PC-3 (cell line): ENCODE data around the gene NPTX1. TPM values are rescaled to one million over a fixed set of nuclear protein-coding genes. Genes with fewer than 3 reads are reported as not detected.

Experiments
- ATAC-seq: fragments of 200-7000 bp; cut with Tn5 transposase; 2 replicates; pipeline ENCODE4 v1.9.1; 2020; ENCODE audit warnings: mild to moderate bottlenecking, moderate library complexity
- BruUV-seq: library from RNA; stranded (reverse); fragments of 400-500 nt; replicated peaks from 2 replicates; lab custom pipeline; 2021; lab: Mats Ljungman, UMichigan
- CTCF ChIA-PET: fragments of 300-600 bp; sonication (Branson Sonifier 250); formaldehyde crosslinking; loops from one replicate; lab custom pipeline; 2022; ENCODE audit warnings: antibody characterized with exemption; lab: Charles Lee
- POLR2A ChIA-PET: fragments of 300-600 bp; sonication (Branson Sonifier 250); formaldehyde crosslinking; loops from one replicate; lab custom pipeline; 2022; ENCODE audit warnings: antibody characterized with exemption; ENCODE audit not compliant: unreplicated experiment; lab: Charles Lee
- DNase-seq: peaks from one replicate; pipeline ENCODE4 v3.0.0-alpha.2; 2015
- H2AFZ ChIP-seq: fragments of 300-600 bp; sonication (generic); 2 replicates; pipeline ENCODE4 v1.6.0; 2016; ENCODE audit warnings: antibody characterized with exemption, low read length
- H3F3A ChIP-seq: fragments of 300-600 bp; sonication (generic); one replicate; pipeline ENCODE4 v1.6.0; 2017; ENCODE audit warnings: antibody characterized with exemption, low read length, control low read depth, mild to moderate bottlenecking; ENCODE audit not compliant: unreplicated experiment
- H3K27ac ChIP-seq: fragments of 300-600 bp; sonication (generic); 2 replicates; pipeline ENCODE4 v1.5.1; 2016; ENCODE audit warnings: mild to moderate bottlenecking, low read length
- H3K27me3 ChIP-seq: fragments of 300-600 bp; sonication (generic); 2 replicates; pipeline ENCODE4 v1.6.1; 2016; ENCODE audit warnings: low read length, mixed read lengths
- H3K36me3 ChIP-seq: fragments of 300-600 bp; sonication (generic); 2 replicates; pipeline ENCODE4 v1.6.1; 2016; ENCODE audit warnings: low read depth, mixed run types, low read length, mixed read lengths
- H3K4me1 ChIP-seq: fragments of 300-600 bp; sonication (generic); 2 replicates; pipeline ENCODE4 v1.5.1; 2016; ENCODE audit warnings: low read length; ENCODE audit not compliant: insufficient read depth
- H3K4me2 ChIP-seq: fragments of 300-600 bp; sonication (generic); 2 replicates; pipeline ENCODE4 v1.6.0; 2016; ENCODE audit warnings: low read length
- H3K4me3 ChIP-seq: fragments of 300-600 bp; sonication (generic); 2 replicates; pipeline ENCODE4 v1.5.1; 2016; ENCODE audit warnings: mild to moderate bottlenecking, low read length, mixed read lengths
- H3K79me2 ChIP-seq: fragments of 300-600 bp; sonication (generic); 2 replicates; pipeline ENCODE4 v1.6.1; 2017; ENCODE audit warnings: low read length, mixed read lengths
- H3K9ac ChIP-seq: fragments of 300-600 bp; sonication (generic); 2 replicates; pipeline ENCODE4 v1.6.0; 2016; ENCODE audit warnings: mild to moderate bottlenecking, low read length
- H3K9me2 ChIP-seq: fragments of 300-600 bp; sonication (generic); replicated peaks from 2 replicates; pipeline ENCODE4 v1.6.1; 2016; ENCODE audit warnings: mixed run types, low read length, mixed read lengths
- H3K9me3 ChIP-seq: fragments of 300-600 bp; sonication (generic); 2 replicates; pipeline ENCODE4 v1.6.1; 2016; ENCODE audit warnings: low read length, mixed read lengths
- H4K20me1 ChIP-seq: fragments of 300-600 bp; sonication (generic); 2 replicates; pipeline ENCODE4 v1.6.1; 2016; ENCODE audit warnings: low read length, mixed read lengths
- EZH2 ChIP-seq: fragments of 300-600 bp; sonication (generic); IDR thresholded peaks from one replicate; pipeline ENCODE4 v1.6.1; 2017; ENCODE audit warnings: antibody characterized with exemption, mild to moderate bottlenecking, low read length; ENCODE audit not compliant: unreplicated experiment
- EZH2phosphoT487 ChIP-seq: fragments of 300-600 bp; sonication (generic); IDR thresholded peaks from 2 replicates; pipeline ENCODE4 v1.6.1; 2018; ENCODE audit warnings: mild to moderate bottlenecking, antibody characterized with exemption, low read length, borderline replicate concordance
- intact Hi-C: fragments of 100-400 bp; cut with micrococcal nuclease; formaldehyde crosslinking; loops from 2 replicates; pipeline ENCODE4 v1.9.0; 2023
- total RNA-seq: library from RNA; depleted of rRNA; stranded (reverse); fragments of >200 nt; gene quantifications from 2 replicates; pipeline ENCODE4 v1.2.3, GENCODE V29; 2014
- TF ChIP-seq, protein P1 (sequence below): fragments of 300-600 bp; sonication (generic); conservative IDR thresholded peaks from 2 replicates; pipeline ENCODE4 v1.5.1; 2017; ENCODE audit warnings: antibody characterized with exemption, low read depth, mild to moderate bottlenecking, low read length

NPTX1 gene
- total RNA-seq, 1 experiment from 2014 or later, result 0.55 TPM

DNA sequence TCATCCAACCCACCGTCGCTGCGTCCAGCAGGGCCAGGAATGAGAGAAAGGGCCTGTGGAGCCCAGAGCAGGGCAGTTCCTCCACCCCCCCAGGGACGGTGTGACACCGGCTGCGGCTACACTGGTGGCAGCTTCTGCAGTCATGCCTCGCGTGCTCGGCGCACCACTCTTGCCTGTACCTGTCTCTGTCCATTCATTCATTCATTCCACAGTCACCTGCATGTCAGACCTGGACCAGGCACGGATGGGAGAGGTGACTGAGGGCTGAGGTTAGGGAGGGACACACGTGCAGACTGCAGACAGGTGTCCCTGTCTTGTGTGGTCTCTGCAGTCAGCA lies 34.1 kb downstream of the NPTX1 start:
- ChIA-PET CTCF (no interaction called here), POLR2A (no interaction called here)
- ATAC-seq (no peak), DNase-seq (no peak)
- Histone ChIP-seq H2AFZ (no peak overlapping the region), H4K20me1 (no peaks in the 10 kb centered on the region), H3K9me2 (no peaks in the 10 kb centered on the region), H3K4me2 (no peak overlapping the region), H3F3A (no peaks in the 10 kb centered on the region), H3K36me3 (no peaks in the 10 kb centered on the region), H3K9ac (no peak overlapping the region), H3K4me3 (no peak overlapping the region), H3K79me2 (no peaks in the 10 kb centered on the region), H3K4me1 (no peaks in the 10 kb centered on the region), H3K27ac (no peak overlapping the region), H3K27me3 (no peaks in the 10 kb centered on the region), H3K9me3 (no peaks in the 10 kb centered on the region)
- BruUV-seq, result no TSS peak
- no peak for TF ChIP-seq EZH2
- TF ChIP-seq, protein P1, sequence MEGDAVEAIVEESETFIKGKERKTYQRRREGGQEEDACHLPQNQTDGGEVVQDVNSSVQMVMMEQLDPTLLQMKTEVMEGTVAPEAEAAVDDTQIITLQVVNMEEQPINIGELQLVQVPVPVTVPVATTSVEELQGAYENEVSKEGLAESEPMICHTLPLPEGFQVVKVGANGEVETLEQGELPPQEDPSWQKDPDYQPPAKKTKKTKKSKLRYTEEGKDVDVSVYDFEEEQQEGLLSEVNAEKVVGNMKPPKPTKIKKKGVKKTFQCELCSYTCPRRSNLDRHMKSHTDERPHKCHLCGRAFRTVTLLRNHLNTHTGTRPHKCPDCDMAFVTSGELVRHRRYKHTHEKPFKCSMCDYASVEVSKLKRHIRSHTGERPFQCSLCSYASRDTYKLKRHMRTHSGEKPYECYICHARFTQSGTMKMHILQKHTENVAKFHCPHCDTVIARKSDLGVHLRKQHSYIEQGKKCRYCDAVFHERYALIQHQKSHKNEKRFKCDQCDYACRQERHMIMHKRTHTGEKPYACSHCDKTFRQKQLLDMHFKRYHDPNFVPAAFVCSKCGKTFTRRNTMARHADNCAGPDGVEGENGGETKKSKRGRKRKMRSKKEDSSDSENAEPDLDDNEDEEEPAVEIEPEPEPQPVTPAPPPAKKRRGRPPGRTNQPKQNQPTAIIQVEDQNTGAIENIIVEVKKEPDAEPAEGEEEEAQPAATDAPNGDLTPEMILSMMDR, result no peak
- no peak for TF ChIP-seq EZH2phosphoT487
- intact Hi-C loops, result no loop called here

DNA sequence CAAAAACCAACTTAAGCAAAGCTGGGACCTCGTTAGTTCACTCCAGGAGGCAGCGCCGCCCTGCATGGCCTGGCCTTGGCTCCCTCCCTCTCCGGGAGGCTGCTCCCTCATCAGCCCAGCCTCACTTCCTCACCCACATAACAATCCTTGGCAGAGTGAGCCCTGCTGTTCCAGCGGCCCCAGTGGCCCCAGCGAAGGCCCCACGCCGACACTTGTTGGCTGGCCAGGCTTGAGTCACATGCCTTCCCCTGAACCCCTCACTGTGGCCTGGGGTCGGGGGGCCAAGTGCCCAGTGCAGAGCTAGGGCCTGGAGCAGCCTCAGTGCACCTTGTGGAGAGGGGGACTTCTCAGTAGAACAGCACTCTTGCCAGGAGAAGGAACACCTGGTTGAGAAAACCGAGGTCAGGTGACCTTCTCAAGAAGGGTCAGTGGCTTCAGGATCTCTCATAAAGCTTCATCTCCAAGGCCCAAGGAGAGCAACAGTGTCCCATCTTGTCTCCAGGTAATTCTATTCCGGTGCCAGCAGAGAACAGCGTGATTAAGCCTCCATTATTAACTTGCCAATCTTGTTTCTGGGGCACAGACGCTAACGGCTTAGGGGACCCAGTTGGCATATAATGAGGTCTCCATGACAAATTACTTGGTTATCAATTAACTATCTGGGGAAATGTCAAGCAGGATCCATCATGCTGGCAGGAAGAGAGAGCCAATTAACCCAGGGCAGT lies 34.6 kb downstream of the NPTX1 start:
- H3F3A ChIP-seq, result no peaks in the 10 kb centered on the region
- no peaks in the 10 kb centered on the region for H3K36me3 ChIP-seq
- no peaks in the 10 kb centered on the region for H3K79me2 ChIP-seq
- no peak overlapping the region for H3K27ac ChIP-seq
- ATAC-seq (no peak), DNase-seq (no peak)
- H3K9ac ChIP-seq, result no peak overlapping the region
- no peaks in the 10 kb centered on the region for H3K9me3 ChIP-seq
- no peaks in the 10 kb centered on the region for H3K4me1 ChIP-seq
- H4K20me1 ChIP-seq, result no peaks in the 10 kb centered on the region
- H3K9me2 ChIP-seq, result no peaks in the 10 kb centered on the region
- CTCF ChIA-PET, result no interaction called here
- no TSS peak for BruUV-seq
- H2AFZ ChIP-seq, result no peak overlapping the region
- intact Hi-C loops, result no loop called here
- no peak overlapping the region for H3K4me2 ChIP-seq
- no peak for TF ChIP-seq EZH2
- POLR2A ChIA-PET, result no interaction called here
- no peak overlapping the region for H3K4me3 ChIP-seq
- no peaks in the 10 kb centered on the region for H3K27me3 ChIP-seq

DNA sequence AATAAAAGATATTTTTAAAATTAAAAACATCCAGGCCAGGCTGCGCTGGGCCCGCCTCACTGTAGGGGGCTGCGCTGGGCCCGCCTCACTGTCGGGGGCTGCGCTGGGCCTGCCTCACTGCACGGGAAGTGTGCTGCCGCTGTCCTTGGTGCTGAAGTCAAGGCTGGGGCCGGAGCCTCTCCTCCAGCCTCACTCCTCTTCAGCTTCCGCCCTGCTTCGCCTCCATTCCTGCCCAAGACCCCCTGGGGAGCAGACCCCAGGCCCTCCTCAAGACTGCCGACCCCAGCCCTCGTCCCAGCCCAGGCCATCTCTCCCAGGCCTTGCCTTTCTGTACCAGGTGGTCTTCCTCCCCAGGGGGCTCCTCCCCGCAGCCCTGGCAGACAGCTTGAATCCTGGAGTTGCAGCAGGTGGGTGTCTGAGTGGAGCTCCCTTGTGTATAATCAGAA lies 35.3 kb downstream of the NPTX1 start:
- intact Hi-C loops, result no loop called here
- Histone ChIP-seq H3K79me2 (no peaks in the 10 kb centered on the region), H3K9me2 (no peaks in the 10 kb centered on the region), H3K4me3 (no peak overlapping the region), H3K9ac (no peak overlapping the region), H2AFZ (no peak overlapping the region), H4K20me1 (no peaks in the 10 kb centered on the region), H3K4me2 (no peak overlapping the region), H3K36me3 (no peaks in the 10 kb centered on the region), H3K4me1 (no peaks in the 10 kb centered on the region), H3K9me3 (no peaks in the 10 kb centered on the region), H3F3A (no peaks in the 10 kb centered on the region), H3K27ac (no peak overlapping the region), H3K27me3 (no peaks in the 10 kb centered on the region)
- no TSS peak for BruUV-seq
- ChIA-PET CTCF (no interaction called here), POLR2A (no interaction called here)
- ATAC-seq, result no peak
- TF ChIP-seq EZH2phosphoT487, result no peak
- no peak for TF ChIP-seq EZH2
- TF ChIP-seq, protein P1, result no peak
- peak; percentile 40 for DNase-seq
